Epidermal melanocyte (primary cell): ENCODE measurements around the gene PRR33.
"Not testable (repeated sequence)": the region's sequence is repeated elsewhere in the genome, so short reads cannot be mapped to it uniquely, and the experiment has no call there.

Source experiments
- DNase-seq: peaks from one replicate; pipeline ENCODE4 v3.0.0; 2011; ENCODE audit warnings: low spot score; ENCODE audit not compliant: insufficient read length

Gene PRR33

DNA sequence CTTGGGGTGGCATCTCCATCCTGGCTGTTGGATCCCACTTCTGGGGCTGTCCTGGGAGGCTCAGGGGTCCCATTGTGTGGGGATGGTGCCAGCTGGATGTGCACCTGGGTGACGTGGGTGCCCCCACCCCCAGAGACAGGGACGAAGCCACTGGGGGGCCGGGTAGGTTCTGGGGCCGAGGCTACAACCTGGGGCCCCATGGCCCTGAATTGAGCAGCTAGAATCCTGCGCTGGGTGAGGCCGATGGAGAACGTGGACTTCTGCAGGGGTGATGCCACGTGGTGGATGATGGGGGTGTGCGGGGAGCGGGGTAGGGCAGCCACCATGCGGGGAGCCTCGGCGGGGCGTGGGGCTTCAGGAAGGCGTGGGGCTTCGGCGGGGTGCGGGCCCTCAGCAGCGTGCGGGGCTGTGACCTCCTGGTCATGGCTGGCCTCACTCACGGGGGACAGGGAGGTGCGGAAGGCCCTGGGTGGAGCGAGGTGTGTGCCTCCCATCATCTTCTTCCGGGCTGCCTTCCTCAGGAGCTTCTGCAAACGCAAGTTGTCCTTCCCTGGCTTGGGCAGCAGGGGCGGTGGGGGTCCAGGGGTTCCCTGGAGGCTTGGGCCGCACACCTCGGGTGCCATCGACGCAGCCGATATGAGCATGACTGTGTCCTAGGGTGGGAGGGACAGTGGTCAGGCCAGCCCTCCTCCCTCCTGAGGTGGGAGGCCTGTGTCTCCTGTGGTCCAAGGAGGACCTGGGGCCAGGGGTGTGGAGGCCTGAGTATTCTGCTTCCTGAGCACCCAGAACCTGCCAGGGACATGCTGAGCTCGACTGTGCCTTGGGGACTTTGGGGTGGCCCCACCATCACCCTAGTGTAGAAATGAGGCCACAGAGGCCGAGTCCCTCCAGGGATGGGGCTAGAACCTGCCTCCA lies 1.5 kb downstream of the PRR33 start:
- DNase-seq: no peak

DNA sequence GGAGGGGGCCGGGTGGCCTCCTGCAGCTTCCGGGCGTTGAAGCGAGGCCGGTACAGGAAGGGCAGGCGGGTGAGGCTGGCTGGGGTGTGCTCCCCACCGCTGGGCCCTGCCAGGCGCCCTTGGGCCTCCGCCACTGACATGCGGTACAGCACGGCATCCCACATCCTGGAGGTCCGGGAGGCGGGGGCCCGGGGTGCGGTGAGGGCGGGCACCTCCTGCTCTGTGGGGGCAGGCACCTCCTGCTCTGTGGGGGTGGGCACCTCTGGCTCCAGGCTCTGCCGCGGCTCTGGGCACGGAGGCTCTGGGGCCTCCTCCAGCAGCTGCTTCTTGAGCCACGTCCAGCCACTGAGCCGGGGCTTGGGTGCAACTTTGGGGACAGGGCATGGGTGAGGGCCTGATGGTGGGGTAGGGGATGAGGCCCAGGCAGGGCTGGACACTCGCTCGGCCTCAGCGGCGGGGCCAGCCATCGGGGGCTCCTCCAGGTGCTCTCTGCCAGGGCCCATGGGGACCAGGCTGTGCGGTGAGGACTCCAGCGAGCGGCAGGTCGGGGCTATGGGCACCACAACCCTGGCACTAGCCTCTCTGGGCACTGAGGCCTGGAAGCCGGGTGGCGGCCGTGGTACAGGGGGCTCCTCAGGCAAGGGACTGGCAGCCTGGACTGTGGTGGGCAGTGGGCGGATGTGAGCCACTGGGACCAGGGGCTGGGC lies 2.3 kb downstream of the PRR33 start:
- DNase-seq: no peak

DNA sequence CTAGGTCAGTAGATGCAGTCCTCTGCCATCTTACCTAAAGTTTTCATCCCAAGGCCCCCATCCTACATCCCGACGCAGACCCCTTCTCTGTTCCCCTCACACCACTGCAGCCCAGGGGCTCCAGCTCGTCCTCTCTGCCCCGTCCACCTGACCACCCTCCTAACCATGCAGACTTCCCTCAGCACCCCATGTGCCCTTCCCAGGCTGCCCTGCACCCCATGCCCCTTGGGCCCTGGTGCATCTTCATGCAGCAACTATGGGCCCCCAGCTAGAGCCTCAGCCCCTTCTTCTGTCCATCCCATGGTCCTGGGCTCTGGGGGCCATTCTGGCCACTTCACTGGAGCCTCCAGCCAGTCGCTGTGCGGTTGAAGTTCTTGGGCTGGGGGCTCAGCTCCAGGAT lies 2.9 kb downstream of the PRR33 start:
- no peak for DNase-seq

DNA sequence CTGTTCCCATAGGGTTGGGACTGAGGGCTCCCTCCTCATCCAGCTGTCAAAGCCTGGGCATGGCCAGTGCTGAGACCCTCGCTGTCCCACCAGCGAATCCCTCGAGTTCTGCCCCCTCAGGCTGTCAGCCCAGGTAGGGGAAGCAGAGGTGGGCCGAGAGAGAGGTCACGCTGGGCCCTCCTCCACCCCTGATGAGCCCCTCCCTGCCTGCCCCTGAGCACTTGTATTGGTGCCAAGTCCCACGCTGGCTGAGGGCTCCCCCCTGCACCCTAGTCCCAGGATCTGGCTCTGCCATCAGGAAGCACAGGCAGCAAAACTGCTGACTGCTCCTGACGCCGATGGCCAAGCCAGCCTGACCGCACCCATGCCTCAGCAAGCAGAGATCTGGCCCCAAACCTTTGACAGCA lies 3.3 kb downstream of the PRR33 start:
- no peak for DNase-seq

DNA sequence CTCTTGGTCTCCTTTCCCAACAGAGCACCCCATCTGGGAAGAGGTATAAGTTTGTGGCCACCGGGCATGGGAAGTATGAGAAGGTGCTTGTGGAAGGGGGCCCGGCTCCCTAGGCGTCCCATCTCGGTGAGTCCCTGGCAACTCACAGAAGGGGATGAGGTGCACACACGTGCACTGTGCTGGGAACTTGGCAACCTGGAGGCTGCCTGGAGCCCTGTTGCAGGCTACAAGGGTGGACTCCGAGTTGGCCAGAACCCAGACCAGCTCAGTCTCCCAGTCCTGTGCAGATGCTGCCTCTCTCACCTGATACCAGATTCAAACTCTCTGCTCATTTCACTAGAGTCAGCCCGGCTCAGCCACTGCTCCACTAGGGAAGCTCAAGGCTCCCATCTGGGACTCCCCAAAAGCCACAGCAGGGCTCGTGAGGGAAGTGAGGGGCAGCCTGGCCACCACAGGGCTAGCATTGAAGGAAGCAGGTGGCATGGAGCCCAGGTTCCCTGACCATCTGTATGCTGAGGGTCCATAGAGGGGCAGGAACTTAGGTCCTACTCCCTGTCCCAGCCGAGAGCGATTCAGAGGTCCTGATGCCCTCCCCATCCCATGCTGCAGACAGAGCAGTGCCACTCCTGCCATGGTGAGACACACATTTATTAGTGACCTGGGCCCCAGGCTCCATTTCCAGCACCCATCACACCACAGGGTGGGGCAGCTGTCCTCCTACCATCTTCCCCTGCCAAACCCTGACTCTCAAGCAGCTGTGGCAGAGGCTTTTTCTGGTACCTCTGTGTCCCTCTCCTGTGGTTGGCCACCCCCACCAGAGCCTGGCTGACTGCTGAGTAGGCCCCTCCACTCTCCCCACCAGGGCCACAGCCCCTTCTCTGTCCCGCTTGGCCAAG lies 4.0 kb downstream of the PRR33 start:
- DNase-seq: no peak

DNA sequence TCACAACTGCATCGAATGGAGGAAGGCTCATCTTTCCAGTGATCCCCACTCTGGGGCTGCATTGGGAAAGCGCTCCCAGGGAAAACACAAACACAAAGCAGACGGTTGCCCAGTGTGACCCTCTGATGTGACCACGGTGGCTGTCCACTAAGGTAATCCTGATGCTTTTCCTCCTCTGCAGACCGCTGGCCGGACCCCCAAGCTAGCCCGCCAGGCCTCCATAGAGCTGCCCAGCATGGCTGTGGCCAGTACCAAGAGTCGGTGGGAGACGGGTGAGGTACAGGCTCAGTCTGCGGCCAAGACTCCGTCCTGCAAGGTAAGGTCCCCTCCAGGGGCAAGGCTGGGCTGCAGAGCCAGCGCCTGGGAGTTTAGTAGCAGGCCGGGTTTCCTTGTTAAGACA lies 5.1 kb downstream of the PRR33 start:
- DNase-seq: not testable (repeated sequence)

DNA sequence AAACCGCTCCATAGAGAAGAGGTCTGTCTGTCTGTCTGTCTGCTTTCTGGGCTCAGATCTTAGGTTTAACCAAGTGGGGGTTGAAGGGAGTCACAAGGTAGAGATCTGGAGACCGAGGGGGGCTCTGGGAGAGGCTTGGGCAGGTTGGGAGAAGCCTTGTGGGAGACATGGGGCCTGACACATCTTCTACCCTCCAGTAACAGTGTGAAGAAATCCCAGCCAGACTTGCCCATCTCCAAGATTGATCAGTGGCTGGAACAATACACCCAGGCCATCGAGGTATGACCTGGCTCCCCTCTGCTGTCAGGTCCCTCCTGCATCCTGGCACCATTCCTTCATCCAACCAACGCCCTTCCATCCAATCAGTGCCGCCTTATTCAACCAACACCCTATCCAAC lies 7.4 kb downstream of the PRR33 start:
- DNase-seq: no peak

DNA sequence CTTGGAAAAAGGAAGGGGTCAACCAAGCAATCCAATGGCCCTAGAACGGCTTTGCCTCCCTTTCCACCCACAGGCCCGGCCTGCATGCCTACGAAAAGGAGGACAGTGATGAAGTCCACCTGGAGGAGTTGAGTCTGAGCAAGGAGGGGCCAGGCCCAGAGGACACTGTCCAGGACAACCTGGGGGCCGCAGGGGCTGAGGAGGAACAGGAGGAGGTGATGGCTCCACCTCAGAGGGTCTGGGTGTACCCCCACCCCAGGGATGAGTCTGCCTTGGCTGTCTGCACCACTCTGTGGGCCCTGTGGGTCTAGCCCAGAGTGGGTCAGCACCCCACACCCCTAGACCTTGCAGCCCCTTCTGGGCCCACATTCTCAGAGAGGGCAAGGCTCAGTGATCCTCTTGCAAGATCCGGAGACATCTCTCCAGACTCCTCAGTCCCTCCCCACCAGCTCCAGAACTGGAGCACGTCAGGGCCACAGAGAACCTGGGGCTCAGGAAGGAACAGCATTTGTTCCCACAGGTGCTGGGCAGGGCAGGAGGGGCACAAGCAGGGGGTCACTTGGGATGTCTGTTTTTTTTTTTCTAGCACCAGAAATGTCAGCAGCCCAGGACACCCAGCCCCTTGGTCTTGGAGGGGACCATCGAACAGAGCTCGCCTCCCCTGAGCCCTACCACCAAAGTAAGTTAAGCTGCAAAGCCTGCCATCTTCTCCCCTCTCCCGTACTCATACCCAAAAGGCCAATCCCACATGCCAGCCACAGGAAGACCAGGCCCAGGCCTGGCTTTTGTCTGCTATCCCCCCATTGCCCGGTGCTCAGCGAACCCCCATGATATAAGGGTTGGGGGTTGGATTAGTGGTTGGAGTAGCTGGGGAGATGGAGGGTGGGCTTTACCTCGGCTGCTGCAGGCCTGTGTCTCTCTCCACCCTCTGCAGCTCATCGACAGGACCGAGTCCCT lies 8.1 kb downstream of the PRR33 start:
- no peak for DNase-seq

DNA sequence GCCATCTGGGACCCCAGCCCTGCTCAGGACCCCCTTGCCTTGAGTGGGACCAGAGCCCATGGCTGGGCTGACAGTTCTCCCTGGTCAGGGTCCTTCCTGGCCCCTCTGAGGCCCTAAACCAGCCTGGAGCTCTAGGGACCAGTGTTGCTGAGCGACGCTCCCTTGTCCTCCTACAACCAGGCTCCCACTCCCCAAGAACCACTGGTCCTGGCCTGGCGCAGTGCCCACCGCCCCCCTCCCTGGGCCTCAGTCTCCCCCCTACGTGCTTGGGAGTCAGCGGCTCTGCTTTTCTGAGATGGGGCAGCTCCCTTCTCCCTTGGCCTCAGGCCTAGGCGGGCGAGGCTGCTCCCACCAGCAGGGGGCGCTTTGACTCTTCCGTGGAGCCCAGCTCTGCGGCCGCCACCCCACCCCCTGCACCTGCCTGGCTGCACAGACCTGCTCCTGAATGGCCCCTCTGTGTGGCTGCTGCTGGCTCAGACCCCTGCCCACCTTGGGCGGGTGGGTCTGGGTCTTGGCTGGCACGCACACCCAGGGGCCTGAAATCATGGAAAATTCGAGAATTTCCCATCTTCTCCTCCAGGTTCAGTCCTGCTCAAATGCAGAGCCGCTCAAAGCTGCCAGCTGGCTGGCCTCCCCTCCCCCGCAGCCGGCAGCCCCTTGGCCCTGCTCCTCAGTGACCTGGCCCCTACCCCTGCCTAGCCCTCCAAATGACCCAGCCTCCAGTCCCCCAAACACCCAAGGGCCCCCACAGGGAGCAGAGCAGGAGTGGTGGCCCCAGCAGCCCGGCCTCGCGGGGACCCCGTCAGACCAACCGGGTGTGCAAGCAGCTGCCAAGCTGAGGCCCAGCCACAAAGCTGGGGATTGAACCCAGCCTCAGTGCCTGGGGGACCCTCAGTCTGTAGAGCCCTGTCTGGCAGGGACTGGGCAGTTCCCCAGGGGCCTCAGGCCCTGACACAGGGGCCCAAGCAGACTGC lies 9.1 kb downstream of the PRR33 start:
- DNase-seq: peak; percentile 95

DNA sequence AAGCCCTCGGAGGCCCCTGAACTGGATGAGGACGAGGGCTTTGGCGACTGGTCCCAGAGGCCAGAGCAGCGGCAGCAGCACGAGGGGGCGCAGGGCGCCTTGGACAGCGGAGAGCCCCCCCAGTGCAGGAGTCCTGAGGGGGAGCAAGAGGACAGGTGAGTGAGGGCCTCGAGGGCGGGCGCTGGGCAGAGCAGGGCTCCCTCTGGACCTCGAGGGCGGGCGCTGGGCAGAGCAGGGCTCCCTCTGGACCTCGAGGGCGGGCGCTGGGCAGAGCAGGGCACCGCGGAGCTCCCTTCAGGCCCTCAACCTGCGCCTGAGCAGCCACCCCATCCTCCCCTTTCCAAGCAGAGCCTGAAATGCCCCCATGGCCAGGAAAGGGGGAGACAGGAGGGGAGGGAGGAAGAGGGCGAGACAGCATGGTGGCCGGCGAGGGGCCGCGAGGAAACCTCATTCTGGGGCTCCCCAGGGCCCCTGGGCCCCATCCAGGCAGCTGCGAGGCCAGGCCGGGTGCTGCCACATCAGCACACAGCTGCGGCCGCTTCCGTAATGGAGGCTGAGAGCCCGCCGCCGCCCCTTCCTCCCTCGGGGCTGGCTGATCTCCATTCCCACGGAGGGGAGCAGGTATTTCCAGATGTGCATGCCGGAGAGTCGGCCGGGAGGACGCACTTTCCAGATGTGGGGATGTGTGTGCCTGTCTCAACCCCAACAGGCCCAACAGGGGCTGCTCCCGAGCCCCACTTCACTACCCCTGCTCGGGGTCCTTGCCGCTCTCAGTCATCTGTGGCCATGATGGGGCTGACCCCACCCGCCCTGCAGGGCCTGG lies 10.0 kb downstream of the PRR33 start:
- DNase-seq: no peak

DNA sequence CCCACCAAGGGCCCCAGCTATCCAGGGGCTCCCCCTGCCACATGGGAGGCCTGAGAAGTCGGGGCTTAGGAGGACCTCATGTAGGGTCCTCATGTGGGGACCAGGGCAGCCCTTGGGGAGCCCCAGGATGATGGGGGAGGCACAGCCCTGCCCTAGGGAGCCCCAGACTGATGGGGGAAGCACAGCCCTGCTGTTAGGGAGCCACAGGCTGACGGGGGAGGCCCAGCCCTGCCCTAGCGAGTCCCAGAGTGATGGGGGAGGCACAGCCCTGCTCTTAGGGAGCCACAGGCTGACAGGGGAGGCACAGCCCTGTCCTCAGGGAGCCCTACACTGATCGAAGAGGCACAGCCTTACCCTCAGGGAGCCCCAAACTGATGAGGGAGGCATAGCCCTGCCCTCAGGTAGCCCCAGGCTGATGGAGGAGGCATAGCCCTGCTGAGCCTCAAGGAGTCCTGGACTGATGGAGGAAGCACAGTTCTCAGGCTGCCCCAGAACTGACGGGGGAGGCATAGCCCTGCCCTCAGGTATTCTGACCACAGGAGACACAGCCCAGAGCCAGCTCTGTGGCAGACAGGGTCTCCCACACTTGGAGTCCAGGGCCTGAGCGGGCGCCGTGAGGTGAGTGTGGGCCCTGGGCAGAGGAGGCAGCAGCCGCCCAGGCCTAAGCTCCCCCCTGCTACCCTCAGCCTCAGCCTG lies 10.8 kb downstream of the PRR33 start:
- no peak for DNase-seq

DNA sequence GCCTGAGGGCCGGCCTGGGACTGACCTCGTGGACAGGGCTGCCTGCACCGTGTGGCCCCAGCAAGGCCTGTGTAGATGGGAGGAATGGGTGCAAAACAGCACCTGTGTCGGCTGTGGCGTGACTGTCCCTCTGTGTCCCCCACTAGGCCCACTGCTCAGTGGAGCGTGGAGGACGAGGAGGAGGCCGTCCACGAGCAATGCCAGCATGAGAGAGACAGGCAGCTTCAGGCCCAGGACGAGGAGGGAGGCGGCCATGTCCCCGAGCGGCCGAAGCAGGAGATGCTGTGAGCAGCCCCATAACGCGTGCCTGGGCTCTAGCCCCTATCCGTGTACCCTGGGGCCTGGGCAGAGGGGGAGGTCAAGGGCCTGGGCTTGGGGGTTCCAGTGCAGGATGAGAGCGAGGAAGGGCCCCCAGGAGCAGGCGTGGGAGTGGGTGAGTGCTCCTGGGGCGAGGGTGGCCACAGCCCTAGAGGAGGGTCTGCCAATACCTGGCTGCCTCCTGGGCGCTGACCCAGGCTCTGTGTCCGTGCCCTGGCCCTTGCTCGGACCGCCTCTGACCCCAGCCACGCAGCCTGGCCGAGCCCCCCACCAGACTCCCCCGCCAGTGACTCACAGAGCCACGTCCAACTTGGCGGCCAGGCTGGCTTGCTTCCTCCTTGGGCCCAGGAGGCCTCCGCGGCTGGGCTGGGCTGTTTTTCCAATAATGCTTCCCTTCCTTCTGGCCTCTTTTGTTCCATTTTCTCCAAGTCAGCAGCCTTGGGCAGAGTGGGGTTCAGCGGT lies 11.6 kb downstream of the PRR33 start:
- no peak for DNase-seq

DNA sequence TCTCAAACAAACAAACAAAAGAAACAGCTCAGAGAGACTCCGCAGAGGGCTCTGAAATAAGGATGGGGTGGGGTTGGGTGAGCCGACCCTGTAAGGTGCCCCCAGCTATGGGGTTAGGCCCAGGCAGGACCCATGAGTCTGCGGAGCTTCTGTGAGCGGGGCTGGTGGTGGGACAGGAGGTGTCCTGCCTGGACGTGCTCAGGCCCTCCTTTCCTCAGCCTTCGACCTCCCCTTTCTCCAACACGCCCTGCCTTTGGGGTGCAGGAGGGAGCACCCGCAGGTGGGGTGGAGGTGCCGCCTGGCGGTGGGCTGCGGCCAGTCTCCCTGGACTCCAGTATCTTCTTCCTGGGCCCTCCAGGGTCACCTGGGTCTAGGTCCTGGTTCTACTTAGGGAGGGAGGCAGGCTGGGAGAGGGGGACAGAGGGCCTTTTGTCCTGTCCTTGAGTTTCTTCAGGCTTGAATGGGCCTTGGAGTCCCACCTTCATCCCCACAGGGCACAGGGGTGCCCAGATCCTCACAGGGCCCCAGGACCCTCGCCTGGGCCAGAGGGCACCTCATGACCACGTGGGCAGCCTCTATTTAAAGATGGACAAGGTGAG lies 12.3 kb downstream of the PRR33 start:
- no peak for DNase-seq

DNA sequence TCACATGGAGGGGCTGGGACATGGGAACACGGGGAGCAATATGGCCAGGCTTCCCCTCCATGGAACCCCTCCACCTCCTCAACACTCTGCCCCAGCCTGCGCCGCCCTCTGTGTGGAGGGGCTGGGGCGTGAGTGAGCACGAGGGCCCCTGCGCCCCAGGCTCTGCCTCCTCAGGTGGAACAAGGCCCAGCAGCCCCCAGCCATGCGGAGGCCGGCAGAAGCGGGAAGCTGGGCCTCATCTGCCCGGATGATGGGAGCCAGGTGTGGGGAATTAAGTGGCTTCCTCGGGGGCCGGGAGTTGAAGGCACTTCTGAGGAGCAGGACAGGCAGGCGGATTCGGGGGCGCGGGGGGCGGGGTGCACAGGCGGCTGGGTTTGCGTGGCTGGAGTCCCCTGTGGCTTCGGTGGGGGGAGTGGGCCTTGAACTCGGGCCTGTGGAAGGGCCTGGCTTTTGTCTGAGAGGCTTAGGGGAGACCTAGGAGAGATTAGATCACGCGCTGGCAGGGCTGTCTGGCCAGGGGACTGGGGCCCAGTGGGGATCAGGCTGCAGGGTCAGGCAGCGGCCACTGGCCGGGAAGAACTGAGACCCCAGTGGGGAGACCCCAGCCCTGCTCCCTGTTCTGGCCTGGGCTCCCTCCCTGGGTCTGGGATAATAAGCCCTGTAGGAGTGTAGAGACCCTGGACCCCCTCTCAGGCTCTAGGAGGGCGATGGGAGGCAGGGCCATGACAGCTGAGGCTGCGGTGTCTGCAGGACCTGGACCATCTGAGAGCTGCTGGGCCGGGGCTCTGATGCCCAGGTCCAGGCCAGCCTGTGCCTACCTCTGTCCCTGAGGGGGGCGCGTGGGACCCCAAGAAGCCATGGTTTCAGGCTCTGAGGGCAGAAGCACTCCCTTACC lies 13.3 kb downstream of the PRR33 start:
- no peak for DNase-seq

DNA sequence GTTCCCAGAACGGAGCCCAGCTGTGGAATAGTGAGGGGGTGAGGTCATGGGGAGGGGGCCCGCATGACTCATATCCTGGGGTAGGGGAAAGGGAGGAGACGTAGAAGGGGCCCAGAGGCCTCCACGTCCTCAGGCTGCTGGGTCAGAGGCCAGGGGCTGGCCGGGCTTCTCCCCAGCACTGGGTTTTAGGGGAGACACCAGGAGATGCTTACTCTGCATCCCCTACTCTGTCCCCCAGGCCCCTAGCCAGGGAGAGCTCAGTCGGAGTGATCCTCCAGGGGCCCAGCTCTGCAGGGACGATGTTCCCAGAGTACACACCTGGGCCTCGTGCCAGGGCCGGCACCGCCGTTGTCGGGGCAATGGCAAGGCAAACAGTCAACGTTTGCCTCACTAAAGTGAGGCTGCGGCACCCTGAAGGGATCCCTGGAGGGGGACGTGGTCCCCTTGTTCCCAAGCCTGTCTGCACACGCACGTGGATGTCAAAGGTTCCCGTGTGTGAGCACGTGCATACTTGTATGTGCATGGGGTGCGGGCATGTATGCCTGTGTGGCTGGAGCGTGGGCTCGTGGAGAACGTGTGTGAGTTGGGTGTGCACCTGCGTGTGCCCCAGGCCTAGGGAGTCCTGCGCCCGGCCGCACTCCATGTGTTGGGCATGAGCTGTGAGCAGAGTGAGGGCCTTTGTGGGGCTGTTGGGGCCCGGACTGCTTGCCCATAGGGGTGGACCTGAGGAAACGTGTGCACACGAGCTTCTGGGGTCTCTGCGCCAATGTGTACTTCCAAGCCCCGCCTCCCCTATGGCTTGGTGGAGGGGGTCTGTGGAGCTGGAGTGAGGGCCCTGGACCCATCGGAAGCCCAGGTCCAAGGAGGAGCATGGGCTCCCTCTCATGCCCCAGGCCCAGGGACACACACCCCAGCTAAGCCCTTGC lies 14.2 kb downstream of the PRR33 start:
- no peak for DNase-seq
